Spleen (tissue), 7 donors: ENCODE results near the gene MBD5.

Experiments
- CTCF ChIP-seq, 11 experiments: fragments of 200-600 bp in 7 of 11; fragments of 450-650 bp in 4 of 11; sonication (generic) in 4 of 11; IDR thresholded peaks in 8 of 11; conservative IDR thresholded peaks in 3 of 11; 1 replicate in 7 of 11; 2 replicates in 4 of 11; pipeline versions ENCODE4 v1.4.0 to v1.8.0; 2016 to 2021; ENCODE audit warnings: antibody characterized with exemption in 11 of 11, inconsistent platforms in 4 of 11, mild to moderate bottlenecking in 1 of 11
- POLR2A ChIP-seq, 3 donors: fragments of 450-650 bp; IDR thresholded peaks; one replicate each; pipeline ENCODE4 v1.5.1; 2017; ENCODE audit warnings: antibody characterized with exemption in 3 of 3, mild to moderate bottlenecking in 1 of 3
- POLR2AphosphoS5 ChIP-seq, 3 donors: sonication (generic); formaldehyde crosslinking; IDR thresholded peaks; one replicate each; pipeline ENCODE4 v1.5.1; 2017; ENCODE audit warnings: antibody characterized with exemption in 3 of 3
- donor health status: DM: no; HTN: no; CAD: no; lungs with moderate emphysema.
- donor health status: DM: no; HTN: no; CAD: no.
- donor health status: DM: no; HTN: no; CAD: no.

- no peak for TF ChIP-seq POLR2A (IDR thresholded peaks at IDR 0.05)
- no peak for TF ChIP-seq CTCF (IDR thresholded peaks at IDR 0.05 in 8 of 11, conservative IDR thresholded peaks at IDR 0.05 in 3 of 11)
- no peak for TF ChIP-seq POLR2AphosphoS5 (IDR thresholded peaks at IDR 0.05)
Measured at GRCh38 chr2:148519013-148519412, 498.1 kb downstream of the MBD5 start.
